Left ventricle myocardium inferior (tissue), 1 donor: ENCODE measurements around the gene PAF1. TPM values are rescaled to one million over a fixed set of nuclear protein-coding genes. Genes with fewer than 3 reads are reported as not detected.

Experiments used
- DNase-seq: peaks from one replicate; pipeline ENCODE4 v3.0.0-alpha.2; 2020
- H3K27ac ChIP-seq: fragments of 200-600 bp; replicated peaks from 2 replicates; pipeline ENCODE4 v1.8.0; 2021
- H3K27me3 ChIP-seq: fragments of 200-600 bp; 2 replicates; pipeline ENCODE4 v1.8.0; 2021; ENCODE audit warnings: low read depth
- H3K36me3 ChIP-seq: fragments of 200-600 bp; 2 replicates; pipeline ENCODE4 v1.8.0; 2021
- H3K4me1 ChIP-seq: fragments of 200-600 bp; 2 replicates; pipeline ENCODE4 v1.8.0; 2021
- H3K4me3 ChIP-seq: fragments of 200-600 bp; 2 replicates; pipeline ENCODE4 v1.8.0; 2021; ENCODE audit warnings: mild to moderate bottlenecking, moderate library complexity
- H3K9me3 ChIP-seq: fragments of 200-600 bp; replicated peaks from 2 replicates; pipeline ENCODE4 v1.8.0; 2021
- intact Hi-C: fragments of 100-400 bp; cut with micrococcal nuclease; formaldehyde crosslinking; loops from one replicate; pipeline ENCODE4 v1.11.0; 2022
- total RNA-seq: library from RNA; stranded (reverse); fragmentation: NEBNext Ultra II Directional; extraction: Animal tissue kit (Norgen Biotek cat#: 25700); gene quantifications from one replicate; pipeline ENCODE4 v1.2.1, GENCODE V29; 2021
- TF ChIP-seq, protein P1 (sequence below): fragments of 200-600 bp; IDR thresholded peaks from 2 replicates; pipeline ENCODE4 v1.8.0; 2021; ENCODE audit warnings: antibody characterized with exemption, mild to moderate bottlenecking, borderline replicate concordance
- donor health status: DM: no; HTN: yes; CAD: no; lungs with severe emphysema.

The PAF1 gene
- total RNA-seq, 1 donor from 2014 or later = 33.2 TPM

- peak overlapping the region; percentile 87 for H3K27ac ChIP-seq
- no peak for DNase-seq
Observed at GRCh38 chr19:39434123-39435076, 43.5 kb upstream of the PAF1 start.

GRCh38 chr19:39433480-39434079 is 42.7 kb upstream of the PAF1 start:
- peaks cover 52% of the 10 kb centered on the region for H3K4me1 ChIP-seq
- DNase-seq = no peak
- H3K36me3 ChIP-seq = peaks cover 32% of the 10 kb centered on the region
- H3K27me3 ChIP-seq = peaks cover 4% of the 10 kb centered on the region
- no peak overlapping the region for H3K27ac ChIP-seq
- intact Hi-C loops = no loop called here
- TF ChIP-seq, protein P1, sequence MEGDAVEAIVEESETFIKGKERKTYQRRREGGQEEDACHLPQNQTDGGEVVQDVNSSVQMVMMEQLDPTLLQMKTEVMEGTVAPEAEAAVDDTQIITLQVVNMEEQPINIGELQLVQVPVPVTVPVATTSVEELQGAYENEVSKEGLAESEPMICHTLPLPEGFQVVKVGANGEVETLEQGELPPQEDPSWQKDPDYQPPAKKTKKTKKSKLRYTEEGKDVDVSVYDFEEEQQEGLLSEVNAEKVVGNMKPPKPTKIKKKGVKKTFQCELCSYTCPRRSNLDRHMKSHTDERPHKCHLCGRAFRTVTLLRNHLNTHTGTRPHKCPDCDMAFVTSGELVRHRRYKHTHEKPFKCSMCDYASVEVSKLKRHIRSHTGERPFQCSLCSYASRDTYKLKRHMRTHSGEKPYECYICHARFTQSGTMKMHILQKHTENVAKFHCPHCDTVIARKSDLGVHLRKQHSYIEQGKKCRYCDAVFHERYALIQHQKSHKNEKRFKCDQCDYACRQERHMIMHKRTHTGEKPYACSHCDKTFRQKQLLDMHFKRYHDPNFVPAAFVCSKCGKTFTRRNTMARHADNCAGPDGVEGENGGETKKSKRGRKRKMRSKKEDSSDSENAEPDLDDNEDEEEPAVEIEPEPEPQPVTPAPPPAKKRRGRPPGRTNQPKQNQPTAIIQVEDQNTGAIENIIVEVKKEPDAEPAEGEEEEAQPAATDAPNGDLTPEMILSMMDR = no peak
- H3K4me3 ChIP-seq = no peak overlapping the region
- no peaks in the 10 kb centered on the region for H3K9me3 ChIP-seq

More at GRCh38 chr19:39434123-39435076, 43.5 kb upstream of the PAF1 start:
- TF ChIP-seq, protein P1 = no peak
- Histone ChIP-seq H3K27me3 (peaks cover 4% of the 10 kb centered on the region), H3K36me3 (peaks cover 32% of the 10 kb centered on the region), H3K4me3 (peak overlapping the region; percentile 96), H3K4me1 (peaks cover 44% of the 10 kb centered on the region), H3K9me3 (no peaks in the 10 kb centered on the region)
- intact Hi-C loops = no loop called here

GRCh38 chr19:39432677-39433025 is 41.7 kb upstream of the PAF1 start:
- intact Hi-C loops = no loop called here
- Histone ChIP-seq H3K4me1 (peaks cover 62% of the 10 kb centered on the region), H3K27ac (no peak overlapping the region), H3K4me3 (no peak overlapping the region), H3K27me3 (no peaks in the 10 kb centered on the region), H3K36me3 (peaks cover 32% of the 10 kb centered on the region), H3K9me3 (no peaks in the 10 kb centered on the region)
- no peak for DNase-seq
- TF ChIP-seq, protein P1 = no peak

- H3K27me3 ChIP-seq = no peaks in the 10 kb centered on the region
- no peaks in the 10 kb centered on the region for H3K9me3 ChIP-seq
- H3K27ac ChIP-seq = peak overlapping the region; percentile 73
- DNase-seq = no peak
- H3K4me1 ChIP-seq = peaks cover 53% of the 10 kb centered on the region
- intact Hi-C loops = no loop called here
- peak overlapping the region; percentile 13 for H3K4me3 ChIP-seq
- TF ChIP-seq, protein P1 = no peak
- peaks cover 32% of the 10 kb centered on the region for H3K36me3 ChIP-seq
Observed at GRCh38 chr19:39430675-39431593, 40.0 kb upstream of the PAF1 start.
